ENCODE results near the gene ME3.

DNA sequence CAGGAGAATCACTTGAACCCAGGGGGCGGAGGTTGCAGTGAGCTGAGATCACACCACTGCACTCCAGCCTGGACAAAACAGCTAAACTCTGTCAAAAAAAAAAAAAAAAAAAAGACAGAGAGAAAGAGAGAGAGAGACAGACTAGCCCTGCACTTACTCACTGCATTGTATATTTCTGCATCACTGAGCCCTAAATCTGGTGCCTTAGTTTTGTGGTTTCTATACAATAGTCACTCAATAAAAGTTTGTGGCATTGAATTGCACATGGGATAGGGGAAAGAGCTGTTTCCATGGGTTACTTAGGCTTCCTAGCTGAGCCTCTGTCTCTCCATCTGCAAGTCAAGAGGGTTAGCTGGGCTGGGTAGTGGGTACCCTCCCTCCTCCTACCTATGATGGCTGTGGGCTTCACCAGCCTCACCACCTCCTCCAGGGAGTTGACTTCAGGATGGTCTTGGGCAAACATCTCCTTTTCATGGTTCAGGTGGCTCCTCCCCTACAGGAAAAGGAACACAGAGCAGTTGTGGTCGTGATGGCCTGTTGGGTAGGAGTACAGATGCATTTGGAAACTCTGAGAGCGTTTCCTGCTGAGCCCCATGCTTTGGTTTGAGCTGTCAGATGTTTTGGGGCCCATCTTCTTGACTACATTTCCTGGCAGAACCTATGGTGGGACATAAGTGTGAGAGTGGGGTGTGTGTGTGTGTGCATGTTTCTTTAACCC lies 224.5 kb downstream of the ME3 start:
- TF ChIP-seq, protein P1, sequence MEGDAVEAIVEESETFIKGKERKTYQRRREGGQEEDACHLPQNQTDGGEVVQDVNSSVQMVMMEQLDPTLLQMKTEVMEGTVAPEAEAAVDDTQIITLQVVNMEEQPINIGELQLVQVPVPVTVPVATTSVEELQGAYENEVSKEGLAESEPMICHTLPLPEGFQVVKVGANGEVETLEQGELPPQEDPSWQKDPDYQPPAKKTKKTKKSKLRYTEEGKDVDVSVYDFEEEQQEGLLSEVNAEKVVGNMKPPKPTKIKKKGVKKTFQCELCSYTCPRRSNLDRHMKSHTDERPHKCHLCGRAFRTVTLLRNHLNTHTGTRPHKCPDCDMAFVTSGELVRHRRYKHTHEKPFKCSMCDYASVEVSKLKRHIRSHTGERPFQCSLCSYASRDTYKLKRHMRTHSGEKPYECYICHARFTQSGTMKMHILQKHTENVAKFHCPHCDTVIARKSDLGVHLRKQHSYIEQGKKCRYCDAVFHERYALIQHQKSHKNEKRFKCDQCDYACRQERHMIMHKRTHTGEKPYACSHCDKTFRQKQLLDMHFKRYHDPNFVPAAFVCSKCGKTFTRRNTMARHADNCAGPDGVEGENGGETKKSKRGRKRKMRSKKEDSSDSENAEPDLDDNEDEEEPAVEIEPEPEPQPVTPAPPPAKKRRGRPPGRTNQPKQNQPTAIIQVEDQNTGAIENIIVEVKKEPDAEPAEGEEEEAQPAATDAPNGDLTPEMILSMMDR (IDR thresholded peaks at IDR 0.05), result no peak
- TF ChIP-seq POLR2A (IDR thresholded peaks at IDR 0.05), result no peak

Measured in lower leg skin (tissue), 3 donors.